Measurements from ENCODE around the gene FBXL16. TPM values are rescaled to one million over a fixed set of nuclear protein-coding genes. Genes with fewer than 3 reads are reported as not detected.

Gene FBXL16
- total and polyA plus RNA-seq, 4 donors, result under 0.01 to 0.14 TPM; not detected in 2

DNA sequence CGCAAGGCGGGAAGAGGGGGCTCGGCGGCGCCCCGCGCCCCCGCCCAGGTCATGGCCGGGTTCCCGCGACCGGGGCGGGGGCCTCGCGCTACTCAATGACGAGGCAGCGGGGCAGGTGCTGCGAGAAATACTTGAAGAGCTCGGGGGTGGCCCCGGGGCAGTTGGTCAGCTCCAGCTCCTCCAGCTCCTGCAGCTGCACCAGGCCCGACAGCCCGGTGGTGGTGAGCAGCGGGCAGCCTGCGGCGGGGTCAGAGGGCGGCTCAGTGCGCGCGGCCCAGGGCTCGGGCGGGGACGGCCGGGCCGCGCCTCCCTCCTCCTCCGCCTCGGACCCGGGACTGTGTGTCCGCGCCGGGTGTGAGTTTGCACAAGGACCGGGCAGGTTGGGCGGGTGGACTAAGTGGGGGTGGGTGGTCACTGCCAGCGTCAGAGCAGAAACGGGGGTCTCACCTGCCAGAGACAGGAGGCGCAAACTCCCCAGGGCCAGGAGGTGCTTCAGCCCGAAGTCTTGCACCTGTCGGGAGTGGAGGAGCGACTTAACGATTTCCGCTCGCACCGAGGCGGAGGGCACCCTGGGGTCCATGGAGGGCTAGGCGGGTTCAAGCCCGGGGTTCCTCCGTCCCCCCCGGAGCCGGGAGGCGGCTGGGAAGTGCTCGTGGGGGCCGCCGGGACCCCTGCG lies 11.3 kb downstream of the FBXL16 start:
- H3K4me3 ChIP-seq (ENCODE audit: low read depth in 1 of 3, low read length in 3 of 3), result no peak overlapping the region
- no peak overlapping the region for H3K9ac ChIP-seq (ENCODE audit: low read depth in 1 of 2, low read length in 2 of 2)
- H3K27ac ChIP-seq (ENCODE audit: low read depth in 1 of 2, low read length in 2 of 2), result no peak overlapping the region
- DNase-seq (ENCODE audit: low spot score), result no peak
- H3K9me3 ChIP-seq (ENCODE audit: control insufficient read depth in 4 of 4, low read length in 3 of 4), result no peaks in the 10 kb centered on the region
- no peak for TF ChIP-seq REST (IDR thresholded peaks at IDR 0.05)
- no peak for TF ChIP-seq HNF4A (conservative IDR thresholded peaks at IDR 0.05)
- TF ChIP-seq SP1 (IDR thresholded peaks at IDR 0.05), result no peak
- no peak for TF ChIP-seq NR2F2 (IDR thresholded peaks at IDR 0.05)
- TF ChIP-seq JUND (IDR thresholded peaks at IDR 0.05), result no peak
- TF ChIP-seq, protein P1, sequence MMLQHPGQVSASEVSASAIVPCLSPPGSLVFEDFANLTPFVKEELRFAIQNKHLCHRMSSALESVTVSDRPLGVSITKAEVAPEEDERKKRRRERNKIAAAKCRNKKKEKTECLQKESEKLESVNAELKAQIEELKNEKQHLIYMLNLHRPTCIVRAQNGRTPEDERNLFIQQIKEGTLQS (IDR thresholded peaks at IDR 0.05), result no peak
- TF ChIP-seq, protein P2, sequence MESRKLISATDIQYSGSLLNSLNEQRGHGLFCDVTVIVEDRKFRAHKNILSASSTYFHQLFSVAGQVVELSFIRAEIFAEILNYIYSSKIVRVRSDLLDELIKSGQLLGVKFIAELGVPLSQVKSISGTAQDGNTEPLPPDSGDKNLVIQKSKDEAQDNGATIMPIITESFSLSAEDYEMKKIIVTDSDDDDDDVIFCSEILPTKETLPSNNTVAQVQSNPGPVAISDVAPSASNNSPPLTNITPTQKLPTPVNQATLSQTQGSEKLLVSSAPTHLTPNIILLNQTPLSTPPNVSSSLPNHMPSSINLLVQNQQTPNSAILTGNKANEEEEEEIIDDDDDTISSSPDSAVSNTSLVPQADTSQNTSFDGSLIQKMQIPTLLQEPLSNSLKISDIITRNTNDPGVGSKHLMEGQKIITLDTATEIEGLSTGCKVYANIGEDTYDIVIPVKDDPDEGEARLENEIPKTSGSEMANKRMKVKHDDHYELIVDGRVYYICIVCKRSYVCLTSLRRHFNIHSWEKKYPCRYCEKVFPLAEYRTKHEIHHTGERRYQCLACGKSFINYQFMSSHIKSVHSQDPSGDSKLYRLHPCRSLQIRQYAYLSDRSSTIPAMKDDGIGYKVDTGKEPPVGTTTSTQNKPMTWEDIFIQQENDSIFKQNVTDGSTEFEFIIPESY (IDR thresholded peaks at IDR 0.05), result no peak
- TF ChIP-seq RXRA (IDR thresholded peaks at IDR 0.05), result no peak
- no peaks in the 10 kb centered on the region for H3K36me3 ChIP-seq (ENCODE audit: control insufficient read depth in 4 of 4, insufficient read depth in 3 of 4, low read depth in 1 of 4, low read length in 3 of 4)
- H3K27me3 ChIP-seq (ENCODE audit: control insufficient read depth in 4 of 4, insufficient read depth in 4 of 4, low read length in 3 of 4), result peaks cover 2 to 12% (median 7%) of the 10 kb centered on the region in 4 donors
- peaks cover 6 to 20% (median 16%) of the 10 kb centered on the region in 4 donors for H3K4me1 ChIP-seq (ENCODE audit: control insufficient read depth in 4 of 4, insufficient read depth in 4 of 4, low read length in 3 of 4)
- 4% methylated on average over 64 of the region's 64 CpGs for WGBS

GRCh38 chr16:693766-694165 lies 11.8 kb downstream of the FBXL16 start:
- DNase-seq (ENCODE audit: low spot score), result no peak
- Histone ChIP-seq H3K27ac (ENCODE audit: low read depth in 1 of 2, low read length in 2 of 2) (no peak overlapping the region), H3K9me3 (ENCODE audit: control insufficient read depth in 4 of 4, low read length in 3 of 4) (no peaks in the 10 kb centered on the region), H3K27me3 (ENCODE audit: control insufficient read depth in 4 of 4, insufficient read depth in 4 of 4, low read length in 3 of 4) (peaks cover 2 to 12% (median 7%) of the 10 kb centered on the region in 4 donors), H3K36me3 (ENCODE audit: control insufficient read depth in 4 of 4, insufficient read depth in 3 of 4, low read depth in 1 of 4, low read length in 3 of 4) (no peaks in the 10 kb centered on the region), H3K4me3 (ENCODE audit: low read depth in 1 of 3, low read length in 3 of 3) (no peak overlapping the region), H3K4me1 (ENCODE audit: control insufficient read depth in 4 of 4, insufficient read depth in 4 of 4, low read length in 3 of 4) (peaks cover 11 to 26% (median 21%) of the 10 kb centered on the region in 4 donors), H3K9ac (ENCODE audit: low read depth in 1 of 2, low read length in 2 of 2) (no peak overlapping the region)
- 9% methylated on average over 37 of the region's 37 CpGs for WGBS
- TF ChIP-seq SP1 (IDR thresholded peaks at IDR 0.05), result no peak

- H3K4me3 ChIP-seq (ENCODE audit: low read depth in 1 of 3, low read length in 3 of 3), result no peak overlapping the region
- peaks cover 14 to 30% (median 24%) of the 10 kb centered on the region in 4 donors for H3K4me1 ChIP-seq (ENCODE audit: control insufficient read depth in 4 of 4, insufficient read depth in 4 of 4, low read length in 3 of 4)
- TF ChIP-seq, protein P3, sequence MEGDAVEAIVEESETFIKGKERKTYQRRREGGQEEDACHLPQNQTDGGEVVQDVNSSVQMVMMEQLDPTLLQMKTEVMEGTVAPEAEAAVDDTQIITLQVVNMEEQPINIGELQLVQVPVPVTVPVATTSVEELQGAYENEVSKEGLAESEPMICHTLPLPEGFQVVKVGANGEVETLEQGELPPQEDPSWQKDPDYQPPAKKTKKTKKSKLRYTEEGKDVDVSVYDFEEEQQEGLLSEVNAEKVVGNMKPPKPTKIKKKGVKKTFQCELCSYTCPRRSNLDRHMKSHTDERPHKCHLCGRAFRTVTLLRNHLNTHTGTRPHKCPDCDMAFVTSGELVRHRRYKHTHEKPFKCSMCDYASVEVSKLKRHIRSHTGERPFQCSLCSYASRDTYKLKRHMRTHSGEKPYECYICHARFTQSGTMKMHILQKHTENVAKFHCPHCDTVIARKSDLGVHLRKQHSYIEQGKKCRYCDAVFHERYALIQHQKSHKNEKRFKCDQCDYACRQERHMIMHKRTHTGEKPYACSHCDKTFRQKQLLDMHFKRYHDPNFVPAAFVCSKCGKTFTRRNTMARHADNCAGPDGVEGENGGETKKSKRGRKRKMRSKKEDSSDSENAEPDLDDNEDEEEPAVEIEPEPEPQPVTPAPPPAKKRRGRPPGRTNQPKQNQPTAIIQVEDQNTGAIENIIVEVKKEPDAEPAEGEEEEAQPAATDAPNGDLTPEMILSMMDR (IDR thresholded peaks at IDR 0.05; ENCODE audit: low read depth, low read length, missing input control), result no peak
- TF ChIP-seq RXRA (IDR thresholded peaks at IDR 0.05), result no peak
- TF ChIP-seq RAD21 (IDR thresholded peaks at IDR 0.05), result no peak
- no peak for TF ChIP-seq REST (IDR thresholded peaks at IDR 0.05)
- no peak for TF ChIP-seq GABPA (IDR thresholded peaks at IDR 0.05 in 1 of 2, conservative IDR thresholded peaks at IDR 0.05 in 1 of 2)
- no peak for TF ChIP-seq EGR1 (IDR thresholded peaks at IDR 0.05; ENCODE audit: low read depth in 2 of 2)
- TF ChIP-seq FOXA2 (IDR thresholded peaks at IDR 0.05), result no peak
Observed at GRCh38 chr16:693364-693763, 12.2 kb downstream of the FBXL16 start.

More at GRCh38 chr16:693364-693763, 12.2 kb downstream of the FBXL16 start:
- peaks cover 2 to 12% (median 7%) of the 10 kb centered on the region in 4 donors for H3K27me3 ChIP-seq (ENCODE audit: control insufficient read depth in 4 of 4, insufficient read depth in 4 of 4, low read length in 3 of 4)
- no peaks in the 10 kb centered on the region for H3K36me3 ChIP-seq (ENCODE audit: control insufficient read depth in 4 of 4, insufficient read depth in 3 of 4, low read depth in 1 of 4, low read length in 3 of 4)
- WGBS, result 41% methylated on average over 22 of the region's 22 CpGs
- H3K9ac ChIP-seq (ENCODE audit: low read depth in 1 of 2, low read length in 2 of 2), result no peak overlapping the region
- no peak overlapping the region for H3K27ac ChIP-seq (ENCODE audit: low read depth in 1 of 2, low read length in 2 of 2)
- no peaks in the 10 kb centered on the region for H3K9me3 ChIP-seq (ENCODE audit: control insufficient read depth in 4 of 4, low read length in 3 of 4)
- DNase-seq (ENCODE audit: low spot score), result no peak

Data from liver (tissue), 9 donors.